HepG2 (cell line): ENCODE results near the gene SRRM2. TPM values are rescaled to one million over a fixed set of nuclear protein-coding genes. Genes with fewer than 3 reads are reported as not detected.

Experiments
- ATAC-seq: fragments of 200-7000 bp; cut with Tn5 transposase; 3 replicates; pipeline ENCODE4 v1.9.1; 2020; ENCODE audit warnings: mild to moderate bottlenecking, moderate library complexity
- BruUV-seq: library from RNA; stranded (reverse); fragments of 400-500 nt; replicated peaks from 2 replicates; lab custom pipeline; 2021; lab: Mats Ljungman, UMichigan
- CTCF ChIA-PET: fragments of 300-600 bp; formaldehyde crosslinking; extraction: SDS; loops from one replicate; lab custom pipeline; 2021; ENCODE audit warnings: low total read pairs, inconsistent platforms, low intra/inter-chr PET ratio; lab: Yijun Ruan, JAX
- POLR2A ChIA-PET: fragments of 350-600 bp; sonication (Branson Sonifier 250); formaldehyde crosslinking; loops from one replicate; lab custom pipeline; 2020; ENCODE audit warnings: antibody characterized with exemption, inconsistent platforms; lab: Yijun Ruan, JAX
- DNase-seq: peaks from one replicate; pipeline ENCODE4 v3.0.0-alpha.2; 2015; ENCODE audit warnings: low spot score
- FAIRE-seq: peaks from 3 replicates; lab custom pipeline; 2011; peaks lifted over from hg19 to GRCh38; lab: Jason Lieb, UNC
- H2AFZ ChIP-seq: one replicate; pipeline ENCODE4 v1.6.1; 2011; ENCODE audit warnings: low read length, inconsistent platforms
- H3K27ac ChIP-seq: fragments of 300-600 bp; 3 replicates; pipeline ENCODE4 v1.8.0; 2011; ENCODE audit warnings: mixed run types, mild to moderate bottlenecking, mixed read lengths, low read length, inconsistent platforms; ENCODE audit not compliant: insufficient read depth; ENCODE audit errors: extremely low read length
- H3K27me3 ChIP-seq, 2 experiments: fragments of 200-600 bp in 1 of 2; 2 replicates in 1 of 2; 3 replicates in 1 of 2; pipeline versions ENCODE4 v1.6.0 to v1.8.0; 2011; ENCODE audit warnings: low read length in 2 of 2, mild to moderate bottlenecking in 2 of 2, moderate library complexity in 2 of 2, inconsistent platforms in 1 of 2; ENCODE audit not compliant: insufficient read depth in 2 of 2, control insufficient read depth in 1 of 2
- H3K36me3 ChIP-seq, 2 experiments: fragments of 200-600 bp in 1 of 2; replicated peaks in 1 of 2; 2 replicates in 1 of 2; 3 replicates in 1 of 2; pipeline versions ENCODE4 v1.5.1 to v1.8.0; 2011; ENCODE audit warnings: low read length in 2 of 2, inconsistent platforms in 1 of 2; ENCODE audit not compliant: insufficient read depth in 2 of 2, control insufficient read depth in 1 of 2
- H3K4me1 ChIP-seq: 2 replicates; pipeline ENCODE4 v1.5.1; 2012; ENCODE audit warnings: low read length, inconsistent platforms; ENCODE audit not compliant: insufficient read depth
- H3K4me2 ChIP-seq: 2 replicates; pipeline ENCODE4 v1.6.0; 2011; ENCODE audit warnings: low read depth, low read length, inconsistent platforms
- H3K4me3 ChIP-seq, 3 experiments: fragments of 200-600 bp in 1 of 3; sonication (generic), shearing (Covaris generic) in 1 of 3; replicated peaks in 1 of 3; 2 replicates each; pipeline ENCODE4 v1.5.1; 2011 to 2016; ENCODE audit warnings: low read length in 3 of 3, inconsistent platforms in 2 of 3, low read depth in 2 of 3, mild to moderate bottlenecking in 2 of 3, control low read depth in 1 of 3, mixed read lengths in 1 of 3; ENCODE audit not compliant: insufficient read depth in 1 of 3
- H3K79me2 ChIP-seq: one replicate; pipeline ENCODE4 v1.6.1; 2011; ENCODE audit warnings: low read length, inconsistent platforms; ENCODE audit not compliant: insufficient read depth
- H3K9ac ChIP-seq: 2 replicates; pipeline ENCODE4 v1.6.0; 2011; ENCODE audit warnings: mild to moderate bottlenecking, low read depth, low read length, inconsistent platforms; ENCODE audit not compliant: insufficient read depth
- H3K9me3 ChIP-seq: 2 replicates; pipeline ENCODE4 v1.5.1; 2012; ENCODE audit warnings: mild to moderate bottlenecking, low read length
- H4K20me1 ChIP-seq: 2 replicates; pipeline ENCODE4 v1.6.0; 2011; ENCODE audit warnings: inconsistent platforms, mild to moderate bottlenecking, low read length, moderate library complexity; ENCODE audit not compliant: insufficient read depth
- GATAD2A ChIP-seq: IDR thresholded peaks from 2 replicates; pipeline ENCODE4 v1.6.1; 2016
- NFATC3 ChIP-seq: sonication (generic); formaldehyde crosslinking; IDR thresholded peaks from 2 replicates; pipeline ENCODE4 v1.5.1; 2020; ENCODE audit warnings: mild to moderate bottlenecking, missing genetic modification reagents
- ZNF33A ChIP-seq: sonication (generic); formaldehyde crosslinking; IDR thresholded peaks from 2 replicates; pipeline ENCODE4 v1.5.1; 2020; ENCODE audit warnings: missing genetic modification reagents, mild to moderate bottlenecking, moderate library complexity, borderline replicate concordance
- ZNF605 ChIP-seq: sonication (generic); formaldehyde crosslinking; IDR thresholded peaks from 2 replicates; pipeline ENCODE4 v1.8.0; 2022; ENCODE audit warnings: mild to moderate bottlenecking, missing genetic modification reagents
- WGBS: methylation state at CpG from one replicate; pipeline ENCODE4 v1.1.6; 2017; ENCODE audit warnings: low lambda C conversion rate; 5-methylcytosine and 5-hydroxymethylcytosine counted together
- in situ Hi-C: cut with HindIII; loops from 2 replicates; pipeline ENCODE4 v1.10.0; 2017; ENCODE audit warnings: low pct_unique_long_range_greater_than_20kb; ENCODE audit not compliant: extremely low pct_ligation_motif_present
- intact Hi-C: fragments of 100-400 bp; cut with micrococcal nuclease; formaldehyde crosslinking; loops from one replicate; pipeline ENCODE4 v1.10.0; 2022; ENCODE audit not compliant: unreplicated experiment
- polyA plus RNA-seq, 8 experiments: library from polyadenylated mRNA; depleted of rRNA in 3 of 8; stranded (reverse) in 7 of 8; unstranded in 1 of 8; fragments of >200 nt; fragmentation: Illumina TruSeq in 4 of 8; extraction: Trizol in 4 of 8; gene quantifications; 2 replicates each; pipeline versions ENCODE4 v1.2.1 to v1.2.3, GENCODE V29; 2011 to 2016; ENCODE audit warnings: low read depth in 4 of 8, missing spikeins in 1 of 8, mixed read lengths in 1 of 8; ENCODE audit not compliant: insufficient read depth in 1 of 8
- total RNA-seq, 5 experiments: library from RNA; depleted of rRNA; stranded (reverse); fragments of >200 nt; fragmentation: Illumina TruSeq; extraction: Trizol; gene quantifications; 2 replicates each; pipeline ENCODE4 v1.2.3, GENCODE V29; 2016; ENCODE audit warnings: low read depth in 1 of 5
- TF ChIP-seq, protein P1 (sequence below): IDR thresholded peaks from 2 replicates; pipeline ENCODE4 v1.6.1; 2012; ENCODE audit warnings: low read depth, low read length, improper control_type of control experiment

Gene SRRM2
- total and polyA plus RNA-seq, 2 of the 13 experiments (the other 11 are each of a cell fraction or from before 2014, with no cell fraction given) = 50.4 to 112 TPM

GRCh38 chr16:2783581-2784357 lies 31.3 kb downstream of the SRRM2 start:
- intact Hi-C loops = no loop called here
- no peak for TF ChIP-seq GATAD2A
- TF ChIP-seq ZNF605 (CRISPR knock-in tag) = no peak
- TF ChIP-seq NFATC3 (CRISPR knock-in tag) = no peak
- no peak for TF ChIP-seq ZNF33A (CRISPR knock-in tag)
- TF ChIP-seq, protein P1, sequence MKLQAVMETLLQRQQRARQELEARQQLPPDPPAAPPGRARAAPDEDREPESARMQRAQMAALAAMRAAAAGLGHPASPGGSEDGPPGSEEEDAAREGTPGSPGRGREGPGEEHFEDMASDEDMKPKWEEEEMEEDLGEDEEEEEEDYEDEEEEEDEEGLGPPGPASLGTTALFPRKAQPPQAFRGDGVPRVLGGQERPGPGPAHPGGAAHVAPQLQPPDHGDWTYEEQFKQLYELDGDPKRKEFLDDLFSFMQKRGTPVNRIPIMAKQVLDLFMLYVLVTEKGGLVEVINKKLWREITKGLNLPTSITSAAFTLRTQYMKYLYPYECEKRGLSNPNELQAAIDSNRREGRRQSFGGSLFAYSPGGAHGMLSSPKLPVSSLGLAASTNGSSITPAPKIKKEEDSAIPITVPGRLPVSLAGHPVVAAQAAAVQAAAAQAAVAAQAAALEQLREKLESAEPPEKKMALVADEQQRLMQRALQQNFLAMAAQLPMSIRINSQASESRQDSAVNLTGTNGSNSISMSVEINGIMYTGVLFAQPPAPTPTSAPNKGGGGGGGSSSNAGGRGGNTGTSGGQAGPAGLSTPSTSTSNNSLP = no peak
- in situ Hi-C loops = no loop called here

More at GRCh38 chr16:2783581-2784357, 31.3 kb downstream of the SRRM2 start:
- ATAC-seq = no peak
- no peaks in the 10 kb centered on the region for H3K79me2 ChIP-seq
- no peak overlapping the region for H3K4me2 ChIP-seq
- FAIRE-seq = no peak
- POLR2A ChIA-PET = interaction anchor here (1.1 kb wide), 1 partner anchor 8 kb away, joined by 3 read pairs; no protein-coding TSS in a partner anchor
- DNase-seq = no peak
- H3K4me3 ChIP-seq = no peak overlapping the region
- no peak overlapping the region for H3K27ac ChIP-seq
- BruUV-seq = no TSS peak
- WGBS = 50% methylated on average over 6 of the region's 15 CpGs
- H2AFZ ChIP-seq = no peak overlapping the region
- peaks cover 4 to 54% of the 10 kb centered on the region in 2 experiments; a peak in 4 of 5 replicates for H3K27me3 ChIP-seq
- no peaks in the 10 kb centered on the region for H3K9me3 ChIP-seq
- peaks cover 22% of the 10 kb centered on the region for H3K4me1 ChIP-seq
- no peak overlapping the region for H3K9ac ChIP-seq
- no peaks in the 10 kb centered on the region for H3K36me3 ChIP-seq
- CTCF ChIA-PET = no interaction called here
- H4K20me1 ChIP-seq = no peaks in the 10 kb centered on the region
